IPS-15b (cell line): ENCODE data around the gene ZNF787.

ENCODE experiments used
- H3K27me3 ChIP-seq: one replicate; pipeline ENCODE4 v1.6.1; 2013; ENCODE audit warnings: low read length; ENCODE audit not compliant: control insufficient read depth, insufficient read depth
- H3K36me3 ChIP-seq: one replicate; pipeline ENCODE4 v1.6.1; 2013; ENCODE audit warnings: low read length; ENCODE audit not compliant: control insufficient read depth, insufficient read depth
- H3K4me1 ChIP-seq: one replicate; pipeline ENCODE4 v1.6.1; 2013; ENCODE audit warnings: mild to moderate bottlenecking, low read length; ENCODE audit not compliant: control insufficient read depth, insufficient read depth
- H3K4me3 ChIP-seq: one replicate; pipeline ENCODE4 v1.5.1; 2013; ENCODE audit warnings: low read depth, low read length
- H3K9ac ChIP-seq: one replicate; pipeline ENCODE4 v1.6.1; 2013; ENCODE audit warnings: low read depth, mild to moderate bottlenecking, low read length
- H3K9me3 ChIP-seq: one replicate; pipeline ENCODE4 v1.6.1; 2013; ENCODE audit warnings: mild to moderate bottlenecking, low read length; ENCODE audit not compliant: control insufficient read depth, insufficient read depth

ZNF787 gene

DNA sequence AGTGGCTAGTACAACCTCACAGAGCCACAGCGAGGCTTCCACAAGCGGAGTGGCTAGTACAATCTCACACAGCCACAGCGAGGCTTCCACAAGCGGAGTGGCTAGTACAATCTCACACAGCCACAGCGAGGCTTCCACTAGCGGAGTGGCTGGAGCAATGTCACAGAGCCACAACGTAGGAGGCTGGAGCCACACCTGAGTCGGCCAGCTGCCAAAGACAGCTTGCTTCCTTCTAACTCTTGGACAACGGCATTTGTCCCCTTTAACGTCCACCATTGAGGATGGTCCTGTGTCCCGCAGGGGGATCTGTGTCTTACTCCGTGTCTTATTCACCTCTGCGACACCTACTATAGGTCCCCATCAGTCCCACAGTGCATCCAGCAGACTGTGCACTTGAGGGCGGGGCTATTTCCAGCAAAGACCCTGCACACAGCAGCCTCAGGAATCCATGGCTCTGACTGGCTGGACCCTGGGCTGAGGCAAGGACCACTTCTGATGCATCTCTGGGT is 3.7 kb downstream of the ZNF787 start:
- H3K4me3 ChIP-seq, result no peak overlapping the region
- no peaks in the 10 kb centered on the region for H3K27me3 ChIP-seq
- peak overlapping the region; percentile 54 for H3K9ac ChIP-seq
- H3K9me3 ChIP-seq, result no peaks in the 10 kb centered on the region
- H3K36me3 ChIP-seq, result peaks cover 9% of the 10 kb centered on the region
- peaks cover 16% of the 10 kb centered on the region for H3K4me1 ChIP-seq

DNA sequence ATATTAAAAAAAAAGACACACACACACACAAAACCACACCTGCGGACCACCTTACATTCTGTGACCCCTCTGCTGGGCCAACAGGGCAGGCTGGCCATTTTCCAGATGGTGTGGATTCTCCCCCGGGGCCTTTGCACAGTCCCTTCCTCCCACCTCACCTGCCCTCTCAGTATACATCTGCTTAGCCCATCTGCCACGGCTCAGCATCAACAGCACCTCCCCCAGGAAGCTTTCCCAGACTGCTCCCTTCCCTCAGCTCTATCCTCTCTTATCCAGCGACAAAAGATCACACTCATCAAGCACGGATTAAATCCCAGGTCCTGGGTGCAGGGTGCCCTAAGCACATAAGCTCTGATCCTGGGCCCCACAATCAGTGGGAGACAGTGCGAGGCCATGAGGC is 4.5 kb downstream of the ZNF787 start:
- peaks cover 13% of the 10 kb centered on the region for H3K4me1 ChIP-seq
- no peaks in the 10 kb centered on the region for H3K27me3 ChIP-seq
- H3K9me3 ChIP-seq, result no peaks in the 10 kb centered on the region
- H3K9ac ChIP-seq, result peak overlapping the region; percentile 54
- H3K4me3 ChIP-seq, result no peak overlapping the region
- peaks cover 9% of the 10 kb centered on the region for H3K36me3 ChIP-seq

DNA sequence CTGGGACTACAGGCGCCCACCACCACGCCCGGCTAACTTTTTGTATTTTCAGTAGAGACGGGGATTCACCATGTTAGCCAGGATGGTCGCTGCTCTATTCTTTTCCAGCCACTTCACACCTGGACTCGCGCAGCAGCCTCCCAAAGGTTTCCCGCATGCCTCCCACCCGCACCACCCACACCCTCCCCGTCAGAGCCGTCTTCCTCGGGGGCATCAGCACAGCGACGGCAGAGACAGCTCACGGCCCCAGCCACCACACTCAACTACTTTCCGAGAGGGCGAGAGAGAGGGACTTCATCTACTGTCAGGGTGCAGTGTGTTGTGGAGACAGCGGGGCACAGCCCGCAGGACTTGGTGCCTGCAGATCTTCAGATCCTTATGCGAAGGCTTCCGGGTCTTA is 5.6 kb downstream of the ZNF787 start:
- Histone ChIP-seq H3K9me3 (no peaks in the 10 kb centered on the region), H3K27me3 (no peaks in the 10 kb centered on the region), H3K36me3 (peaks cover 9% of the 10 kb centered on the region), H3K4me1 (peaks cover 14% of the 10 kb centered on the region), H3K9ac (no peak overlapping the region), H3K4me3 (no peak overlapping the region)

DNA sequence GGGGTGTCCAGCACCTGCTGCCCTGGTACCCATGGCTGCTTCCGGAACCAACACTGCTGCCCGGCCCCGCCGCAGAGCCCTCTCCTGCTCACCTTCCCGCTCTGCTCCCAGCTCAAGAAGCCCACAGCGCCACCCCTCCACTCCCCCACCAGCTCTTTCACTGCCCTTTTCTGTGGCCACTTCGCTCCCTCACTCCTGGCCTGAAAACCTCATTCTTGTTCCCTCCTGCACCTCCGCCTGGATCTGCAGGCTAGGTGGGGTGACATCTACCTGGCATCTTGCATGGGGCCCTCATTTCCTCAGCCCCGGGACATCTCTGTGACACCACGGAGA is 6.4 kb downstream of the ZNF787 start:
- H3K27me3 ChIP-seq, result no peaks in the 10 kb centered on the region
- H3K9me3 ChIP-seq, result no peaks in the 10 kb centered on the region
- peaks cover 15% of the 10 kb centered on the region for H3K4me1 ChIP-seq
- H3K9ac ChIP-seq, result no peak overlapping the region
- no peak overlapping the region for H3K4me3 ChIP-seq
- H3K36me3 ChIP-seq, result peaks cover 9% of the 10 kb centered on the region

DNA sequence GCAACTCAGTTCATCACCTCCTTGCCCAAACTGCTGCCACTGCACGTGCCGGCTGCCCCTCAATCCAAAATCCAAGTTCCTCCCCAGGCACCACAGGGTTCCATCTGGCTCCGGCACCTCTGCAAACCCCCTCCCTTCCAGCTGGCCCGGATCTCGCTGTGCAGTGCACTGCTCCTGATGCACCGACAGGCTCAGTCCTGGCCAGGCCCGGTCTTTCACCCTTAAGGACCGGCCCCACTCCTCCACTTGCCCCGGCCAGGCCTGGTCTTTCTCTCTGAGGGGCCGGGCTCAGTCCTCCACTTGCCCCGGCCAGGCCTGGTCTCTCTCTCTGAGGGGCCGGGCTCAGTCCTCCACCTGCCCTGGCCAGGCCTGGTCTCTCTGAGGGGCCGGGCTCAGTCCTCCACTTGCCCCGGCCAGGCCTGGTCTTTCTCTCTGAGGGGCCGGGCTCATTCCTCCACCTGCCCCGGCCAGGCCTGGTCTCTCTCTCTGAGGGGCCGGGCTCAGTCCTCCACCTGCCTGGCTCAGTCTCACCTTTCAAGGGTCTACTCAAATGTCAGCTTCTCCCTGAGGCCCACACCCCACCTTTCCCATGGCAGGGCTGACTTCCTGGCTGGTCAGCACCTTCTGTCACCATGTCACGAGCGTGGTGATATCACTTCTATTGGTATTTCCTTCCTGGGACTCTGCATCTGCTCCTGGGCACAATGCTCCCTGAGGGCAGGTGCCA is 6.9 kb downstream of the ZNF787 start:
- H3K4me1 ChIP-seq, result peaks cover 16% of the 10 kb centered on the region
- no peak overlapping the region for H3K9ac ChIP-seq
- H3K4me3 ChIP-seq, result no peak overlapping the region
- peaks cover 9% of the 10 kb centered on the region for H3K36me3 ChIP-seq
- no peaks in the 10 kb centered on the region for H3K9me3 ChIP-seq
- no peaks in the 10 kb centered on the region for H3K27me3 ChIP-seq

DNA sequence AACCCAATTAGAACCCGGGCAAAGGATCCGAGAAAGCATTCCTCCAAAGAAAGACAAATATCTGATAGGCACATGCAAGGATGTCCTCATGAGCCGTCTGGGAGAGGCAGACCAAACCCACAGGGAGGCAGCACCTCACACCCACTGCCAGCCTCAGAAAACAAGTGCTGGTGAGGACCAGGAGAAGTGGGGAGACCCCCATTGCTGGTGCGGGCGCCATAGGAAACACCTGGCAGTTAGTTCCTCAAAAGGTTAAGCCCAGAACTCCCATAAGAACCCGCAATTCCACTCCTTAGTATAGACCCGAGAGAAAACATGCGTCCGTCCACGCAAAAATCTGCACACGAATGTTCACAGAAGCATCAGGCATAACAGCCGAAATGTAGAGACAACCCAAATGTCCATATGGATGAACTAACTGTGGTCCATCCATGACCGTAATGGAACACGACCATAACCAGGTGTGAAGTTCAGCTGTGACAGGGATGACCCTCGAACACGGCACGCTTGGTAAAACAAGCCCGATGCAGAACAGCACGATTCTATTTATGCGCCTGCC is 7.9 kb downstream of the ZNF787 start:
- Histone ChIP-seq H3K27me3 (no peaks in the 10 kb centered on the region), H3K4me1 (peaks cover 23% of the 10 kb centered on the region), H3K9ac (peak overlapping the region; percentile 18), H3K9me3 (no peaks in the 10 kb centered on the region), H3K36me3 (peaks cover 6% of the 10 kb centered on the region), H3K4me3 (no peak overlapping the region)

DNA sequence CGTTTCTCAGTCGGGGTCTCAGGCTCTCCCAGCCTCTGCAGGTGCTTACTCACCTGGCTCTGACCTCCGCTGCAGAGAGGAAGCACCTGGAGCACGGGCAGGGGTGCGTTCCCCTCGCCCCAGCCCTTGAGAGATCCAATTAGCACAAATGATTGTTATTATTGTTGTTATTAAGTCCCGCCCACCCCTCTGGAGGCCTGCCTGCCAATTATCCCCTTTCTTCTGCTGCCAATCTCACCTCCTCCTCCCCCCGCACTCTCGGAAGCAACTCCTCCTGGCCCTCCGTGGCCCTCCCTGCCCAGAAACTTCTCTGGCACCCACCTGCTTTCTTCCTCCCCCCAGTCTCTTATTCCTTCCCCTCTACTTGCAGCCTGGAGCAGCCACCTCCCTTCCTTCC is 8.8 kb downstream of the ZNF787 start:
- no peak overlapping the region for H3K9ac ChIP-seq
- H3K9me3 ChIP-seq, result no peaks in the 10 kb centered on the region
- peaks cover 23% of the 10 kb centered on the region for H3K4me1 ChIP-seq

DNA sequence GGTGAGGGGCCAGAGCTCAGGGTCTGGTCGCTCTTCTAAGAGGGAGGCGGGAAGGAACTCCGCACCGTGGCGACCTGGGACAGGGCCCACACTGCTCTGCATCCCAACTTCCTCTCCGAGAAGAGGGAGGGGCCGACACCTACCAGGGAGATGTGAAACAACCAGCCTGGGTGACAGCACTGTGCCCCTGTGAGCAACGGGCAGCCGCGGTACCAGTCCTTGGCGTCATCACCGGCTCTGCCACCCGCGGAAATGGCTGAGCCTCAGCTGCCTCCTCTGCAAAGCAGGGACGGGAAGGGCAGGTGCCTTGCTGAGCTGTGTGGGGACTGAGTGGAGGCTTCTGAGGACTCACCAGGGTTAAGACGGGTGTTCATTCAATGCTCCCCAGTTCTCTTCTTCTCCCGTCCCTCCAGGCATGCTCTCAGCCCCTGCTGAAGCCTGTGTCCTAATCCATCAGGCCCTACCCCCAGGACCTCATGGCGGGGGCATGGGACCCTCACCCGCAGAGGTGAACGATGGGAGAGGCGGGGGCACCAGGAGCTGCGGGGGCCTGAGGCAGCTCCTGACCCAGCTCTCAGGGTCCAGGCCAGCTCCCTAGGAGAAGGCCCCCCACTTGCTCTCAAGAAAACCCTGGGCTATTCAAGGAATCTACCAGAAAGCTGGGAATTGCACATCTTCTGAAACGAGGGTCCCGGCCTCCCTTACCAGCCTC is 9.3 kb downstream of the ZNF787 start:
- Histone ChIP-seq H3K27me3 (no peaks in the 10 kb centered on the region), H3K36me3 (peaks cover 3% of the 10 kb centered on the region), H3K4me3 (no peak overlapping the region), H3K4me1 (peaks cover 25% of the 10 kb centered on the region), H3K9ac (no peak overlapping the region), H3K9me3 (no peaks in the 10 kb centered on the region)

More for the DNA sequence above, 8.8 kb downstream of the ZNF787 start:
- Histone ChIP-seq H3K4me3 (no peak overlapping the region), H3K27me3 (no peaks in the 10 kb centered on the region), H3K36me3 (peaks cover 3% of the 10 kb centered on the region)

DNA sequence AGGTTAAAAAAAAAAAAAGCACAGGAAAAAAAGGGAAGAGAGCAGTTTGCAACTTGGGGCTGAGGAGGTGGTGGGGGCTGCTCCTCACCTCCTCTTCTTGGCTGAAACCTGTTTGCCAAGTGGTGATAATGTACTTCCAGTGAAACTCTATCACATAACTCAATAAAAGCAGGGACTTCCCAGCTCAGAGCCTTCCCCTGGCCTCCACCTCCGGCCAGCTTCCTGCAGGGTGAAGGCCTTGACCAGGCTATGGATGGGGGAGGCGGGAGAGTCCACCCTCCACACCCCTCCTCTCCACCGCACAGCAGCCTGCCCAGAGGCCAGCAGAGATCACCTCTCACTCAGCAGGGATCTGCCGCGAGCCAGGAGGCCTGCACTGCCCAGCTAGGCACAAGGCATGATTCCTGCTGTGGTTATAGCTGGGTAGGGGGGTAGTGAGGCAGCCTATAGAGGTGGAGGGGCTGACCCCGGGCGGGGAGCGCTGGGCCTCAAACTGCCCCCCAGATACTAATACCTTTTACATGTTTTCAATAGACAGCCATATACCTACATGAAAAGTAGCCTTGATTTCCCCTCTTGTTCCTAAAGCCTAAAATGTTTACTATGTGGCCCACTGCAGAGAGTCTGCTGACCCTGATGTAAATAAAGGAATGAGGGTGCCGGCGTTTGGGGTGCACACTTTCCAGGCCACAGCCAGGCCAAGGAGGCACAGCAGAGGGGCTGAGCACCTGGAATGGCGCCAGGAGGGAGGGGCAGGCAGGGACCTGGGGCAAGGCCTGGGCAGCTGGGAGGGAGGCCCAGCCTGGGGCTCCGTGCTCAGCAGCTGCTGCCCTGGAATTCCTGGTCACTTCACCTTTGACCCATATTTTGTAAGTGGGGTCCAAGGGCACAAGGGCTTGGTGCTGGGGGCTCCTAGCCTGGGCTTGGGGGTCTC is 10.3 kb downstream of the ZNF787 start:
- Histone ChIP-seq H3K4me1 (peaks cover 29% of the 10 kb centered on the region), H3K9me3 (no peaks in the 10 kb centered on the region), H3K36me3 (peaks cover 3% of the 10 kb centered on the region), H3K27me3 (no peaks in the 10 kb centered on the region), H3K4me3 (no peak overlapping the region), H3K9ac (no peak overlapping the region)

DNA sequence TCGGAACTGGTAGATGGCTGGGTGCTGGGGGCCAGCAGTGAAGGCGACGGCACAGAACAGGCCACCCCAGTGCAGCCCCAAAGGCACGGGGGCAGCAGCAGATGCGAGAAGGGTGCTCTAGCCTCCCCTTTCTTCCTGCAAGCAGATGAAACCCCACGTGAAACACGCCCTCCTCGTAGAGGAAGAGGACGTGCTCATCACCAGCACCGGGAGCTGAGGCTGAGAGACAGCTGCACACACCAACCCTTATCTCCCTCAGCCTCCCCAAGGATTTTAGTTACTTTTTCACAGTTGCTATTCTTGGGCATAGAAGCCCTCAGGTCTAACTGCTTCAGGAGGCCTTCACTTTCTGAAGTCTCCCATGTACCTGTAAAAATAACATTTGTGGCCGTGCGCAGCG is 11.9 kb downstream of the ZNF787 start:
- no peak overlapping the region for H3K4me3 ChIP-seq
- no peak overlapping the region for H3K9ac ChIP-seq

DNA sequence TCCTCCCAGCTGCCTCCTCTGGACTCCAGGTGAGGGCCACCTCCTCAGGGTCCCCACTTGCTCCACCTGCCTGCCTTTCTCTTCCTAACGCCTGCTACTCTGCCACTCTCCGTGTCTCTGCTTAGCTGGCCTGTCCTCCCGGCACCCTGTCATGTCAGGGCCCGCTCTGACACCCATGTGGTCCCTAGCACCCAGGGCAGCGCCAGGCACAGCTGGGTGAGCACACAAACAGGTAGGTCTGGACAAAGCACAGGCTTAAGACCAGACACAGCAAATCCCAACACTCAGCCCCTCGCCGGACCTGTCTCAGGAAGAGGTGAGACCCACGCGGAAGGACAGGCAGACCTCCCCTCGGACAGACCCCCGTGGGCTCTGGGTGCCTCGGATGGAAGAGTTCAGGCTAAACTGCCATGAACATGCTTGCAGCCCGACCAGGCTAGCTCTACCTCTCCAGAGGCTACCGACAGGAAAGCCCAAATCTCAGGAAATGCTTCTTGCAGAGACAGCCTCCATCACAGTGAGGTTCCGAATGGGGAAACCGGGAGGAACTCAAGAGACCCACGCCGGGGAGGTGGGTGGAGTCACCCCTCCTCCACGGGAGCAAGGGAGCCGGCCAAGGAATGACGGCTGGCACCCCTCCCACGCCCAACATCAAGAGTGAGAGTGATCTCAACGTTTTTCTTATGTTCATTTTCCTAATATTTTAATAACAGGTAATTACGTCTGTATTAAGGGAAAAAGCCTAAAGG is 12.5 kb downstream of the ZNF787 start:
- H3K4me1 ChIP-seq, result peaks cover 23% of the 10 kb centered on the region
- H3K4me3 ChIP-seq, result no peak overlapping the region
- H3K27me3 ChIP-seq, result no peaks in the 10 kb centered on the region
- peak overlapping the region; percentile 47 for H3K9ac ChIP-seq
- no peaks in the 10 kb centered on the region for H3K36me3 ChIP-seq
- H3K9me3 ChIP-seq, result no peaks in the 10 kb centered on the region

More for the DNA sequence above, 11.9 kb downstream of the ZNF787 start:
- no peaks in the 10 kb centered on the region for H3K27me3 ChIP-seq
- no peaks in the 10 kb centered on the region for H3K36me3 ChIP-seq
- peaks cover 27% of the 10 kb centered on the region for H3K4me1 ChIP-seq
- H3K9me3 ChIP-seq, result no peaks in the 10 kb centered on the region
